ENCODE data around the gene KLC4.
"Not testable (repeated sequence)": the region's sequence is repeated elsewhere in the genome, so short reads cannot be mapped to it uniquely, and the experiment has no call there.

The KLC4 gene

GRCh38 chr6:43090559-43090956 is 31.1 kb downstream of the KLC4 start:
- DNase-seq (ENCODE audit: extremely low spot score, insufficient read length, low read depth): no peak
- no peak for FAIRE-seq

GRCh38 chr6:43091020-43091419 is 31.6 kb downstream of the KLC4 start:
- no peak for FAIRE-seq
- no peak for DNase-seq (ENCODE audit: extremely low spot score, insufficient read length, low read depth)

- FAIRE-seq (no peak), DNase-seq (ENCODE audit: extremely low spot score, insufficient read length, low read depth) (no peak)
Measured at GRCh38 chr6:43091436-43091991, 32.1 kb downstream of the KLC4 start.

- no peak for DNase-seq (ENCODE audit: extremely low spot score, insufficient read length, low read depth)
- no peak for FAIRE-seq
Measured at GRCh38 chr6:43092635-43093034, 33.2 kb downstream of the KLC4 start.

- FAIRE-seq (no peak), DNase-seq (ENCODE audit: extremely low spot score, insufficient read length, low read depth) (no peak)
Measured at GRCh38 chr6:43093436-43094289, 34.2 kb downstream of the KLC4 start.

- no peak for FAIRE-seq
- no peak for DNase-seq (ENCODE audit: extremely low spot score, insufficient read length, low read depth)
Measured at GRCh38 chr6:43095939-43096338, 36.5 kb downstream of the KLC4 start.

- DNase-seq (ENCODE audit: extremely low spot score, insufficient read length, low read depth): no peak
Measured at GRCh38 chr6:43096451-43097097, 37.1 kb downstream of the KLC4 start.

GRCh38 chr6:43097098-43097489 is 37.7 kb downstream of the KLC4 start:
- DNase-seq (ENCODE audit: extremely low spot score, insufficient read length, low read depth): no peak

More at GRCh38 chr6:43096451-43097097, 37.1 kb downstream of the KLC4 start:
- FAIRE-seq: no peak

GRCh38 chr6:43097502-43097901 is 38.1 kb downstream of the KLC4 start:
- FAIRE-seq (no peak), DNase-seq (ENCODE audit: extremely low spot score, insufficient read length, low read depth) (no peak)

More at GRCh38 chr6:43097098-43097489, 37.7 kb downstream of the KLC4 start:
- no peak for FAIRE-seq

GRCh38 chr6:43101497-43101896 is 42.1 kb downstream of the KLC4 start:
- FAIRE-seq (no peak), DNase-seq (ENCODE audit: extremely low spot score, insufficient read length, low read depth) (no peak)

- DNase-seq (ENCODE audit: extremely low spot score, insufficient read length, low read depth) (no peak), FAIRE-seq (no peak)
Measured at GRCh38 chr6:43103253-43103876, 43.9 kb downstream of the KLC4 start.

- FAIRE-seq (no peak), DNase-seq (ENCODE audit: extremely low spot score, insufficient read length, low read depth) (no peak)
Measured at GRCh38 chr6:43105538-43106222, 46.2 kb downstream of the KLC4 start.

GRCh38 chr6:43107344-43108062 is 48.1 kb downstream of the KLC4 start:
- no peak for DNase-seq (ENCODE audit: extremely low spot score, insufficient read length, low read depth)
- no peak for FAIRE-seq

- DNase-seq (ENCODE audit: extremely low spot score, insufficient read length, low read depth): no peak
- FAIRE-seq: no peak
Measured at GRCh38 chr6:43113431-43114260, 54.2 kb downstream of the KLC4 start.

- FAIRE-seq: no peak
- DNase-seq (ENCODE audit: extremely low spot score, insufficient read length, low read depth): no peak
Measured at GRCh38 chr6:43115365-43115764, 55.9 kb downstream of the KLC4 start.

- DNase-seq (ENCODE audit: extremely low spot score, insufficient read length, low read depth); FAIRE-seq: not testable (repeated sequence)
Measured at GRCh38 chr6:43117466-43117865, 58.0 kb downstream of the KLC4 start.

- FAIRE-seq: no peak
Measured at GRCh38 chr6:43119482-43119881, 60.1 kb downstream of the KLC4 start.

GRCh38 chr6:43120101-43120763 is 60.8 kb downstream of the KLC4 start:
- FAIRE-seq (no peak), DNase-seq (ENCODE audit: extremely low spot score, insufficient read length, low read depth) (no peak)

More at GRCh38 chr6:43119482-43119881, 60.1 kb downstream of the KLC4 start:
- no peak for DNase-seq (ENCODE audit: extremely low spot score, insufficient read length, low read depth)

All from GM18507 (cell line).